Upper lobe of left lung (tissue), 4 donors: Measurements from ENCODE around the gene STAT5A.

Experiments
- CTCF ChIP-seq, 6 experiments: fragments of 450-650 bp in 4 of 6; fragments of 200-600 bp in 2 of 6; sonication (generic) in 2 of 6; IDR thresholded peaks; one replicate each; pipeline ENCODE4 v1.5.1; 2016 to 2019; ENCODE audit warnings: antibody characterized with exemption in 6 of 6
- POLR2A ChIP-seq, 4 donors: fragments of 450-650 bp; IDR thresholded peaks; one replicate each; pipeline ENCODE4 v1.5.1; 2016 to 2017; ENCODE audit warnings: antibody characterized with exemption in 4 of 4, mild to moderate bottlenecking in 2 of 4

GRCh38 chr17:42334677-42335076 is 46.4 kb downstream of the STAT5A start:
- TF ChIP-seq POLR2A (IDR thresholded peaks at IDR 0.05) (no peak), CTCF (IDR thresholded peaks at IDR 0.05) (no peak)
